ENCODE data around the gene SLC24A4.

The SLC24A4 gene

DNA sequence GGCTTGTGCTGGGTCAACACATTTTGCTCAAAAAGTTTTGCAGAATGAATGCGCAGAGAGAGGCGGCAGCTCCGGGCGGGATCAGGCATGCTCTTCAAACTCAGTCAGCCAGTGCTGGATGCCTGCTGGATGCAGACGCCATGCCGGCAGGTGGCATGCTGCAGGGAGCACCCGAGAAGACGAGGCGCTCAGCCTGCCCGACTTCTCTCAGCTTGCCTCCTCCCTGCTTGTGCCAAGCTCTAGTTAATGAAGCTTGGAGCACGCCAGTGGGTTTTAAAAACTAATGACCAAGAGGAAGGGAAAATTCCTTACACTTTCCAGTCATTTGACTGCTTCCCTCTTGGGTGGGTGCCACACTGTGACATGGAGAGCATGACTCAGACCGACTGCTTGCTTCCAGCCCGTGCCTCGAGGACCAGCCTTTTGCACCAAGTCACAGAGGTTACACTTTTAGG lies 39.8 kb downstream of the SLC24A4 start:
- TF ChIP-seq, protein P1, sequence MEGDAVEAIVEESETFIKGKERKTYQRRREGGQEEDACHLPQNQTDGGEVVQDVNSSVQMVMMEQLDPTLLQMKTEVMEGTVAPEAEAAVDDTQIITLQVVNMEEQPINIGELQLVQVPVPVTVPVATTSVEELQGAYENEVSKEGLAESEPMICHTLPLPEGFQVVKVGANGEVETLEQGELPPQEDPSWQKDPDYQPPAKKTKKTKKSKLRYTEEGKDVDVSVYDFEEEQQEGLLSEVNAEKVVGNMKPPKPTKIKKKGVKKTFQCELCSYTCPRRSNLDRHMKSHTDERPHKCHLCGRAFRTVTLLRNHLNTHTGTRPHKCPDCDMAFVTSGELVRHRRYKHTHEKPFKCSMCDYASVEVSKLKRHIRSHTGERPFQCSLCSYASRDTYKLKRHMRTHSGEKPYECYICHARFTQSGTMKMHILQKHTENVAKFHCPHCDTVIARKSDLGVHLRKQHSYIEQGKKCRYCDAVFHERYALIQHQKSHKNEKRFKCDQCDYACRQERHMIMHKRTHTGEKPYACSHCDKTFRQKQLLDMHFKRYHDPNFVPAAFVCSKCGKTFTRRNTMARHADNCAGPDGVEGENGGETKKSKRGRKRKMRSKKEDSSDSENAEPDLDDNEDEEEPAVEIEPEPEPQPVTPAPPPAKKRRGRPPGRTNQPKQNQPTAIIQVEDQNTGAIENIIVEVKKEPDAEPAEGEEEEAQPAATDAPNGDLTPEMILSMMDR (IDR thresholded peaks at IDR 0.05) = no peak
- H3K27ac ChIP-seq = no peak overlapping the region
- DNase-seq (ENCODE audit: low spot score) = no peak

DNA sequence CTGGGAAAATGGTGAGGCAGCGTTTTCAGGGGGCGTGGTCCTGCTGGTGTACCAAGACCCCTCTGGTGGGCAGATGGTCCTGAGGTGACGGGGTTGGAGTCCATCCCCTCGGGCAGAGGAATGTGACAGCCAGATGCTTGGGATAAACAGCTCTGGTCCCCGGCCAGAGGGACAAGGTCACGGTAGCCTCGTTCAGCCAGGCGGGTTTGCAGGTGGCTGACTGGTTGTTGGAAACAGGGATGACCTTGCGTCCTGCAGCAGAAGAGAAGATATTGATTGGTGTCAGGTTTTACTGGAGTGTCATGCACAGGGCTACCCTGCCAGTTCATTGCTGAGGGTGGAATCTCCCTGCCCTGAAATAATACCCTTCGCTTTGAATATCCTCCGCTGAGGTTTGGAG lies 43.3 kb downstream of the SLC24A4 start:
- no peak for DNase-seq (ENCODE audit: low spot score)
- Histone ChIP-seq H3K4me3 (no peak overlapping the region), H3K27ac (no peak overlapping the region)
- TF ChIP-seq, protein P1 (IDR thresholded peaks at IDR 0.05) = no peak

More for the DNA sequence above, 39.8 kb downstream of the SLC24A4 start:
- H3K4me3 ChIP-seq = no peak overlapping the region

DNA sequence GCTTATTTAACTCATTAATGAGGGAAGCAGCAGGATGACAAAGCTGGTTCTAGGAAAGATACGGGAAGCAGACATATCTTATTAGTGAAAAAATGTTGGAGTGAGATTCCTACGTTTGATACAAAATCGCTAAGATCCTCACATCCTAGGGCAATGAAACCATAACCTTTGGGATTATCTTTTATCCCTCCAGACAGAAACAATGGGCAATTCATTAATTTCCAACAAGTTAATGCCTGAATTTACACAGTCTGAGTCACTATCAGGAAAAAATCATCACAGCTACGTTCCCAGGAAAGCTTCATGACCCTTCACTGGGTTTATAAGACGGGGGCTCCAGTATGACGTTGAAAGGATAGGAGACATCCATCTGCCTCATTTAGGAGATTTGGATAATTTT lies 45.0 kb downstream of the SLC24A4 start:
- TF ChIP-seq, protein P1 (IDR thresholded peaks at IDR 0.05) = no peak
- Histone ChIP-seq H3K4me3 (no peak overlapping the region), H3K27ac (no peak overlapping the region)
- no peak for DNase-seq (ENCODE audit: low spot score)

DNA sequence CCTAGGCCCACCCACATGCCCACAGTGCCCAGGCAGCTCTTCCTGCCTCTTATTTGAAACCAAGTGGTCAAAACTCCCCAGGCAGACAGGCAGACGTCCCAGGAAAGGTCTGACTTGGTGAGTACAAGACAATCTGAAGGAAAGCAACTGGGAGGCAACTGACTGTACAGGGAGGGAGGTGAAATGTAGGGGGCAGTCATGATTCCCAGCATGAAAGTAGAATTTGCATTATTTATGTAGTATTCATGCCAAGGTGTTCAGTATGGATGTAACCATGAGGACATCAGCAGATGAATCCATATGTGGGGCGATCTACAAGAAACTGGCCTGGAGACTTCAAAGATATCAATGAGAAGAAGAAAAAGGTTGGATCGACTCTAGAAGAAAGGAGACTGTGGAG lies 46.1 kb downstream of the SLC24A4 start:
- TF ChIP-seq, protein P1 (IDR thresholded peaks at IDR 0.05) = no peak
- no peak overlapping the region for H3K4me3 ChIP-seq
- no peak overlapping the region for H3K27ac ChIP-seq
- no peak for DNase-seq (ENCODE audit: low spot score)

DNA sequence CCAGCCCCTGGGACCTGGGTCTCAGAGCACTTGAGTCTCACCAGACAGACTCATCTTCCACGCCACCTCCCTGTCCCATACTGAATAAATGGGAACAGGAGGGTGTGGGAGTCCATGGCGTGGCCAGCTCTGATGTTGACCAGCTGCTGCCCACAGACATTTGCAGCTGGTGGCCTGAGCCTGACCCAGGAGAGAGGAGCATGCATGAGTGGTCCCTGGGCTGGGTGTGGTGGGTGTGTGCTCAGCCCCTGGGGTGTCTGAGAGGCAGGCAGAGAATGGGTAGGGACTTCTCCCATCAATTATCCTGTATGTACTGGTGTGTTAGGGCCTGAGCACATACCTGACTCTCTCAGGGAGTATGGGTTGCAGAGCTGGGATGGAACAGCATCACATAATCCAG lies 49.3 kb downstream of the SLC24A4 start:
- Histone ChIP-seq H3K4me3 (no peak overlapping the region), H3K27ac (no peak overlapping the region)
- DNase-seq (ENCODE audit: low spot score) = no peak
- TF ChIP-seq, protein P1 (IDR thresholded peaks at IDR 0.05) = no peak

DNA sequence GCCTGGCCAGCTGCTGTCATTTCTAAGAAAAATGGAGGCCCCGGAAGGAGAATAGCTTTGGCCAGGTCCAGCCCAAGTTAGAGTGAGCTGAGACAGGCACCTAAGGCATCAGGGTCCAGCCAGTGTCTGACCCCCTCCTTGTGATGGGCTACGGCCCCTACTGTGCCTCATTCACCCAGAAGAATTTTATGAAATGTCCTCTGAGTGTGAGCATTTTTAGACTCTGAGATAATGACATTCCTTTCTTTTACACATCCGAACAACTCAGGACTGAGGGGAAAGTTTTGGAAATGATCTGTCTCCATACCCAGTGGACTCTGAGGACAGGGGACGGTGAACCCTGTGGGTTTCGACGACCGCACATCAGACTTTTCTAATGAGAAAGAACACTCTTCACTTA lies 50.4 kb downstream of the SLC24A4 start:
- TF ChIP-seq, protein P1 (IDR thresholded peaks at IDR 0.05) = no peak
- Histone ChIP-seq H3K4me3 (no peak overlapping the region), H3K27ac (no peak overlapping the region)
- no peak for DNase-seq (ENCODE audit: low spot score)

- no peak for DNase-seq (ENCODE audit: low spot score)
- Histone ChIP-seq H3K4me3 (no peak overlapping the region), H3K27ac (no peak overlapping the region)
- TF ChIP-seq, protein P1 (IDR thresholded peaks at IDR 0.05) = no peak
Measured at GRCh38 chr14:92380131-92380530, 57.2 kb downstream of the SLC24A4 start.

All from coronary artery (tissue), 2 donors.